Caco-2 (cell line): ENCODE results near the gene RGCC. TPM values are rescaled to one million over a fixed set of nuclear protein-coding genes. Genes with fewer than 3 reads are reported as not detected.

Experiments
- BruUV-seq: library from RNA; stranded (reverse); fragments of 400-500 nt; replicated peaks from 2 replicates; lab custom pipeline; 2021; lab: Mats Ljungman, UMichigan
- CTCF ChIA-PET: fragments of 300-600 bp; sonication (Branson Sonifier 250); formaldehyde crosslinking; loops from one replicate; lab custom pipeline; 2022; ENCODE audit warnings: antibody characterized with exemption; lab: Charles Lee
- POLR2A ChIA-PET: fragments of 300-600 bp; sonication (Branson Sonifier 250); formaldehyde crosslinking; loops from one replicate; lab custom pipeline; 2022; ENCODE audit warnings: antibody characterized with exemption; lab: Charles Lee
- DNase-seq, 2 experiments: peaks; one replicate each; pipeline versions ENCODE4 v3.0.0 to v3.0.0-alpha.2; 2020 to 2022
- H3K27me3 ChIP-seq: replicated peaks from 2 replicates; pipeline ENCODE4 v1.6.0; 2011; ENCODE audit warnings: low read length; ENCODE audit not compliant: control insufficient read depth, insufficient read depth
- H3K36me3 ChIP-seq: 2 replicates; pipeline ENCODE4 v1.5.1; 2011; ENCODE audit warnings: low read length; ENCODE audit not compliant: control insufficient read depth, insufficient read depth
- H3K4me1 ChIP-seq: fragments of 250-450 bp; sonication (Bioruptor Pico); 2 replicates; pipeline ENCODE4 v1.5.1; 2020; ENCODE audit warnings: mild to moderate bottlenecking
- H3K4me3 ChIP-seq: 2 replicates; pipeline ENCODE4 v1.5.1; 2011; ENCODE audit warnings: low read depth, mild to moderate bottlenecking, control low read depth, low read length
- H3K9me3 ChIP-seq: fragments of 250-450 bp; sonication (Bioruptor Pico); 2 replicates; pipeline ENCODE4 v1.5.1; 2020; ENCODE audit warnings: mild to moderate bottlenecking, moderate library complexity
- H3K27ac Mint-ChIP-seq: one replicate; pipeline ENCODE4 v1.8.0; 2022; ENCODE audit warnings: mixed read lengths; ENCODE audit not compliant: unreplicated experiment
- H3K27me3 Mint-ChIP-seq: one replicate; pipeline ENCODE4 v1.8.0; 2022; ENCODE audit warnings: mixed read lengths; ENCODE audit not compliant: insufficient read depth, unreplicated experiment
- H3K36me3 Mint-ChIP-seq: one replicate; pipeline ENCODE4 v1.8.0; 2022; ENCODE audit warnings: mild to moderate bottlenecking, mixed read lengths; ENCODE audit not compliant: insufficient read depth, unreplicated experiment
- H3K4me1 Mint-ChIP-seq: one replicate; pipeline ENCODE4 v1.8.0; 2022; ENCODE audit warnings: low read depth, mixed read lengths; ENCODE audit not compliant: unreplicated experiment
- H3K4me3 Mint-ChIP-seq: one replicate; pipeline ENCODE4 v1.8.0; 2022; ENCODE audit warnings: mild to moderate bottlenecking, moderate library complexity, mixed read lengths; ENCODE audit not compliant: unreplicated experiment
- H3K9me3 Mint-ChIP-seq: one replicate; pipeline ENCODE4 v1.8.0; 2022; ENCODE audit warnings: mixed read lengths; ENCODE audit not compliant: unreplicated experiment
- CTCF ChIP-seq, 2 experiments: fragments of 200-600 bp in 1 of 2; IDR thresholded peaks; 1 replicate in 1 of 2; 2 replicates in 1 of 2; pipeline versions ENCODE4 v1.5.1 to v1.8.0; 2011 to 2022; ENCODE audit warnings: antibody characterized with exemption in 1 of 2, control low read depth in 1 of 2, inconsistent platforms in 1 of 2, low read depth in 1 of 2, low read length in 1 of 2, mild to moderate bottlenecking in 1 of 2, moderate library complexity in 1 of 2; ENCODE audit not compliant: insufficient read depth in 1 of 2, severe bottlenecking in 1 of 2, unreplicated experiment in 1 of 2
- intact Hi-C: fragments of 100-400 bp; cut with micrococcal nuclease; formaldehyde crosslinking; loops from one replicate; pipeline ENCODE4 v1.10.0; 2022; ENCODE audit not compliant: unreplicated experiment
- total RNA-seq: library from RNA; stranded (reverse); gene quantifications from 2 replicates; pipeline ENCODE4 v1.2.3, GENCODE V29; 2022

RGCC gene
- total RNA-seq, 1 experiment from 2014 or later: 70.8 TPM

DNA sequence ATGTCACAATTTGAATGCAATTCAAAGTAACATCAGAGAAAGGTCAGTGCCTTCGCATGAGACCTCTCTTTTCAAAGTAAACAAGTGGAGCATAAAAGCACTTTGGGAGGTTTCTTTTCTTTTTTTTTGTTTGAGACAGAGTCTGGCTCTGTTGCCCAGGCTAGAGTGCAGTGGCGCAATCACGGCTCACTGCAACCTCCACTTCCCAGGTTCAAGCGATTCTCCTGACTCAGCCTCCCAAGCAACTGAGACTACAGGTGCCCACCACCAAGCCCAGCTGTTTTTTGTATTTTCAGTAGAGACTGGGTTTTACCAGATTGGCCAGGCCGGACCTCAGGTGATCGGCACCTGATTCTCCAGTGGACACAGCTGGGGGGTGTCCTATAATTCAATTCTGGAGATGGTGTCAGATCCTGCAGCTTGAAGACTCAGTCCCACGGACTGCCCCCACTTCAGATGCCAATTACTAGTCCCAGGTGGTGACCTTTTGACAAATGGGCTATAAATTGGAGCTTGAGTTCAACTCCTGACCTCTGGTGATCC, 57.6 kb downstream of the RGCC start:
- Mint-ChIP-seq H3K36me3 (no peaks in the 10 kb centered on the region), H3K27me3 (no peaks in the 10 kb centered on the region), H3K4me1 (no peaks in the 10 kb centered on the region), H3K4me3 (no peak overlapping the region), H3K27ac (no peak overlapping the region), H3K9me3 (no peaks in the 10 kb centered on the region)
- BruUV-seq: no TSS peak
- intact Hi-C loops: no loop called here
- Histone ChIP-seq H3K9me3 (no peaks in the 10 kb centered on the region), H3K4me3 (no peak overlapping the region), H3K36me3 (no peaks in the 10 kb centered on the region), H3K27me3 (no peaks in the 10 kb centered on the region), H3K4me1 (no peaks in the 10 kb centered on the region)
- TF ChIP-seq CTCF (IDR thresholded peaks at IDR 0.05; ENCODE audit: insufficient read depth in 1 of 2, low read depth in 1 of 2, low read length in 1 of 2, severe bottlenecking in 1 of 2, unreplicated experiment in 1 of 2): no peak
- ChIA-PET POLR2A (no interaction called here), CTCF (no interaction called here)
- no peak for DNase-seq

DNA sequence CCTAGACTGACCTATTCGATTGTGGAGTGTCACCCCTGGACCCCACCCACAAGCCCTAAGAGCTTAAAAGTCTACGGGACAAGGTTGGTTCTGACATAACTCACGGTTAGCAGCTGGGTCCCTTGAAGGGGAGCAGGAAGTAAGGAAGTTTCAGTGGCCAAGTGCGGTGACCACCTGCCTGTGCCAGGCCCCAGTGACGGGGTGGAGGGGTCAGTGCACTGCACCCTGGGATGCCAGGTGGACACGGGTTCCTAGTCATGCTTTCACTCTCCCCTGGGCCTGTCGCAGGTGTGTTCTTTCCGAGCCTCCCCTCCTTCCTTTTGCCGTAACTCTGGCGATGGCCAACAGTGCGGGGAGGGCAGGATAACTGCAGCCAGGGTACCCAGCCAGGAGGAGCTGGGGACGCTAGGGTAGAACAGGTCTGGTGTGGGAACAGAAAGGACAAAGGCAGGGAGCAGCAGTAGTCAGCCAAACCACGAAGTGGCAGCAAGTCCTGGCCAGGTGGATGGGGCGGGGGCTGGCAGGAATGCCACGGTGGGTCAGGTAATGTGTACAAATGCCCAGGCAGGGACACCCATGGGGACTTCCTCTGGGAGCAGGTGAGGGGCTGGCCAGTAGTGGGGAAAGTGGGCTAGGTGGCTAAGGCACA, 58.3 kb downstream of the RGCC start:
- no peak for TF ChIP-seq CTCF (IDR thresholded peaks at IDR 0.05; ENCODE audit: insufficient read depth in 1 of 2, low read depth in 1 of 2, low read length in 1 of 2, severe bottlenecking in 1 of 2, unreplicated experiment in 1 of 2)
- CTCF ChIA-PET: no interaction called here

DNA sequence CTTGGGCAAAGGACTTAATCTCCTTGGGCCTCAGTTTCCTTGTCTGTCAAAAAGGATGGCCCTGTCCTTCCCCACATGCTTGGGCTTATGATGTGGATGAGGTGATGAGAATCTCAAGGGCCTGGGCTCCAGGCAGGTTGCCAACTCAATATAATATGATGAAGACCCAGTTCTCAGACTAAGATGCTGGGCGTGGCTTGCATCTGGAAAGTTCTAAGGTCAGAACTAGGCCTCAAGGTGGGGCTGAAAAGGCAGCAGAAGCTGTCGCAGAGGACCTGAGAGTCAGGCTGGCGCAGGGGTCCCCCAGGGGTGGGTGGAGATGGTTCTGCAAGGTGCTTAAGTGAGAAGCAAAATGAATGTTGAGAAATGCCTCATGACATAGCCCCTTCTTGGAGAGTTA, 58.8 kb downstream of the RGCC start:
- Mint-ChIP-seq H3K4me1 (no peaks in the 10 kb centered on the region), H3K9me3 (no peaks in the 10 kb centered on the region), H3K27ac (no peak overlapping the region), H3K36me3 (no peaks in the 10 kb centered on the region), H3K27me3 (no peaks in the 10 kb centered on the region), H3K4me3 (no peak overlapping the region)
- no peak for TF ChIP-seq CTCF (IDR thresholded peaks at IDR 0.05; ENCODE audit: insufficient read depth in 1 of 2, low read depth in 1 of 2, low read length in 1 of 2, severe bottlenecking in 1 of 2, unreplicated experiment in 1 of 2)
- Histone ChIP-seq H3K4me3 (no peak overlapping the region), H3K36me3 (no peaks in the 10 kb centered on the region), H3K27me3 (no peaks in the 10 kb centered on the region), H3K9me3 (no peaks in the 10 kb centered on the region), H3K4me1 (no peaks in the 10 kb centered on the region)
- intact Hi-C loops: no loop called here
- no peak for DNase-seq
- ChIA-PET CTCF (no interaction called here), POLR2A (no interaction called here)
- BruUV-seq: no TSS peak

More for the DNA sequence above, 58.3 kb downstream of the RGCC start:
- H3K4me3 ChIP-seq: no peak overlapping the region
- H3K27ac Mint-ChIP-seq: no peak overlapping the region
- DNase-seq: no peak
- no peaks in the 10 kb centered on the region for H3K9me3 Mint-ChIP-seq
- intact Hi-C loops: no loop called here
- no peaks in the 10 kb centered on the region for H3K36me3 Mint-ChIP-seq
- no peaks in the 10 kb centered on the region for H3K27me3 Mint-ChIP-seq
- no peaks in the 10 kb centered on the region for H3K9me3 ChIP-seq
- POLR2A ChIA-PET: no interaction called here
- H3K4me1 ChIP-seq: no peaks in the 10 kb centered on the region
- no peak overlapping the region for H3K4me3 Mint-ChIP-seq
- H3K4me1 Mint-ChIP-seq: no peaks in the 10 kb centered on the region
- no peaks in the 10 kb centered on the region for H3K36me3 ChIP-seq
- BruUV-seq: no TSS peak
- H3K27me3 ChIP-seq: no peaks in the 10 kb centered on the region
